T-helper 9 cell (primary cell): ENCODE data around the gene SUPV3L1.
"Not testable (repeated sequence)": the region's sequence is repeated elsewhere in the genome, so short reads cannot be mapped to it uniquely, and the experiment has no call there.

ENCODE experiments used
- DNase-seq: peaks from one replicate; pipeline ENCODE4 v3.0.0-alpha.2; 2020

The SUPV3L1 gene

DNA sequence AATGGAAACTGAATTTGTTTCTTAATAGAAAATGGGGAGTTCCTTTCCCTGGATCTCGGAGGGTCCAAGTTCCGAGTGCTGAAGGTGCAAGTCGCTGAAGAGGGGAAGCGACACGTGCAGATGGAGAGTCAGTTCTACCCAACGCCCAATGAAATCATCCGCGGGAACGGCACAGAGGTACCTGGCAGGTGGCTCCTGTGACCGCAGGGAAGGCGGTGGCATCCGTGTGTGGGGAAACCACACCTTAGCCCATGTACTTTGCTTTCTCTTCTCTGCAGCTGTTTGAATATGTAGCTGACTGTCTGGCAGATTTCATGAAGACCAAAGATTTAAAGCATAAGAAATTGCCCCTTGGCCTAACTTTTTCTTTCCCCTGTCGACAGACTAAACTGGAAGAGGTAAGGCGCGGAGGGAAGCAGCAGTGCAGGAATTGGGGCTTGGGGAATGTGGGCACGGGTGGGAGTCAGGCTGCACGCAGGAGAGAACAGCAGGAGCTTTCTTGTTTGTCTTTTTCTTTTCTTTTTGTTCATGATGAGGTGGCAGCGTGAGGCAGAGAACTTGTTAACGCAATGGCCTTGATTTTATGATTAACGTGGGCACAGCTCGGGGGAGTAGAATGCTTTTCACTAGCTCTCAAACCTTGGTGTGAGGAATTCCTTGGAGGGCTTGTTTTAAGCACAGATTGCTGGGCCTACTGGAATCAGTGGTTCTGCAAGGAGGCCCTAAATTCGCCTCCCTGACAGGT lies 52.9 kb downstream of the SUPV3L1 start:
- peak; percentile 31 for DNase-seq

DNA sequence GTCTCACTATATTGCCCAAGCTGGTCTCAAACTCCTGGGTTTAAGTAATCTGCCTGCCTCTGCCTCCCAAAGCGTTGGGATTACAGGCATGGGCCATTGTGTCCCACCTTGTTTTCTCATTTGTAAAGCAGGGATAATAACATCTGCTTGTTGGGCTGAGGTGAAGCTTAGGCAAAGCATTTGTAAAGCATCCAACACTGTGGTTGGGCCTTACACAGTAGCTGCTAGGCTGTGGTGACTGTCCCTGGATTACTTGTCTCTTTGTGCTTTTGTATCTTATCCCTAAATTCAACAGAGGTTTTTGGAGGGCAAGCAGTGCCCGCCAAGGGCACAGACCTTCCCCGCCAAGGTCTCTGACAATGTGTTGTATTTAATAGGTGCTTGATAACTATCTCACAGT lies 54.4 kb downstream of the SUPV3L1 start:
- DNase-seq = no peak

DNA sequence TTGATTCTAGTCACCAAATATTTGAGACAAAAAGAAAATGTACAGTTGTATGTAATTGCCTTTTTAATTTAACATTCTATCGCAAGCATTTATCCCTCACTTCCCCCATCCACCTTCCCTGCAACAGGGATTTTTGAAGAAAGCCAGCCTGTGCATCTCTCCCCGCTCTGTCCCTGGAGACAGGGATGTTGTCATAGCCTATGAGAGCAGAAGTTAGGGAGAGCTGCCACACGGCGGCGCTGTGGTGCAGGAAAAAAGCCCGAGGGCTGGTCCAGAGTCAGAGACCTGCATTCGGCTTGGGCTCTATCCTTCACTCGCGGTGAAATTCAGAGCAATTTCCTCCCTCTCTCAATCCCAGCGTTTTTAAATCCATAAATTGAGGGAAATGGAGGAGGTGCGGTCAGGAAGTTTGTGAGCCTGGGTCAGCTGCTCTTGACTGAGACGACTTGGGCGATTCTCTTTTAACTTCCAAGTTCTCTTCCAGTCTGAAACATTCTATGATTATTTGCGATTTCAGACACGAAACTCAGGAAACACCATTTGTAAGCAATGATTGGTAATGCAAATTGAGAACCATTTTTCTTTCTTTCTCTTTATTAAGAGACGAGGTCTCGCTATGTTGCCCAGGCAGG lies 57.6 kb downstream of the SUPV3L1 start:
- peak; percentile 87 for DNase-seq

DNA sequence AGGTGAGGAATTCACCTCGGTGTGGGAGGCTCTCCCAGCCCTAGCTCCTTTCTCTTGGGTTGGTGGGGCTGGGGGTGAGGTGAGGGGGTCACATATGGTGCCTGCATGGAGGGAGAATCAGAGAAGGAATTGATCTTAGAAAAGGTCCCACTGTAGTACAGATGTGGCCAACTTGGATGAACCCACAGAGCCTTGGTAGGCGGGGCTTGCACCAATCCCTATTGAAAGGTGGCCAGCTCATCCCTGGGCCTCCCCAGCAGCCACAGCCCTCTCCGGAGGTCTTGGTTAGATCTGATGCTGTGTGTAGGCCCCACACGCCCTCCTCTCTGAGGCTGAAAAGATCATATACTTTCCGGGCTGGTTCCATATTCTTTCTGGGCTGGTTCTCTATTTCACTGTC lies 59.1 kb downstream of the SUPV3L1 start:
- DNase-seq = no peak

DNA sequence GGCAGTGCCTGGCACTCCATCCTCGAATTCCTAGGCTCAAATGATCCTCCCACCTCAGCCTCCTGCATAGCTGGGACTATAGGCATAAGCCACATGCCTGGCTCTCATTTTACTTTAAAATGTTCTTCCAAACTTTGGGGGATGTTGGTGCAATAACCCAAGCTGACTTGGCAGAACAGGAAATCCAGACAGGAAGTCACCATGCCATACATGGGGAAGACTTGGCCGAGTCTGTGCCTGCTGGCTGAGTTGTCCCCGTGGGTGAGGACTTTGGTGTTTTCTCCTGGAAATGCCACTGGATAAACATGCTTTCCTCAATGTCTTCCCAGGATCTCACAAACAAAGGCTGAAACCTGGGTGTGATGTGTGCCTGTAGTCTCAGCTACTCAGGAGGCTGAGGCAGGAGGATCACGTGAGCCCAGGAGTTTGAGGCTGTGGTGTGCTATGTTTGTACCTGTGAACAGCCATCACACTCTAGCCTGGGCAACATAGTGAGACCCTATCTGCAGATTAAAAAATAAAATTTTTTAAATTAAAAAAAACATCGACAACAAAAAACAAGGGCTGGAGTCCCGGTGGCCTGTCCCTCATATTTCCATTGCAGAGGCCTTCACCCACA lies 59.9 kb downstream of the SUPV3L1 start:
- no peak for DNase-seq

DNA sequence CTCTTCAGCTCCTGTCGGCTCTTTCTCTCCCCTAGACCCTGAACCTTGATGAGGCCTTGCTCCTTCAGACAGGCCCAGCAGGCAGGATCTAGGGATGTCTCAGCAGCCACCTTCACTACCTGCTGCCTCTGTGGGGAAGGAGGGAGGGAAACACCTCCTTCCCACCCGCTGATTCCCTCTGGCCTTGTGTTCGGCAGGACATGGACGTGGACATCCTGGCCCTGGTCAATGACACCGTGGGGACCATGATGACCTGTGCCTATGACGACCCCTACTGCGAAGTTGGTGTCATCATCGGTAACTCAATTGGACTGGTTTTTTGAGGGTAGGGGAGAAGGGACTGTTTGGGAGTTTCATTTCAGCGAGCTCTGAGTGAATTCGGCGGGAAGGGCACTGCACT lies 60.4 kb downstream of the SUPV3L1 start:
- no peak for DNase-seq

DNA sequence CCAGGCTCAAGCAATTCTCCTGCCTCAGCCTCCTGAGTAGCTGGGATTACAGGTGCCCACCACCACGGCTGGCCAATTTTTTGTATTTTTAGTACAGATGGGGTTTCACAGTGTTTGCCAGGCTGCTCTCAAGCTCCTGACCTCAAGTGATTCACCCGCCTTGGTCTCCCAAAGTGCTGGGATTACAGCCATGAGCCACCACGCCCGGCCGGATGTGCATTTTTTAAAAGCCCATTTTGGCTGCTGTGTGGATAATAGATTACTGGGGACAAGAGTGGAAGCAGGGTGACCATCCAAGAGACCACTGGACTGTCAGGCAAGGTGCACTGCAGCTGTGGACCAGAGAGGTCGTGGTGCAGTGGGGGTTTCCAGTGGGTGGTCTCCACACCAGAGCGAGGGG lies 61.5 kb downstream of the SUPV3L1 start:
- DNase-seq = no peak

DNA sequence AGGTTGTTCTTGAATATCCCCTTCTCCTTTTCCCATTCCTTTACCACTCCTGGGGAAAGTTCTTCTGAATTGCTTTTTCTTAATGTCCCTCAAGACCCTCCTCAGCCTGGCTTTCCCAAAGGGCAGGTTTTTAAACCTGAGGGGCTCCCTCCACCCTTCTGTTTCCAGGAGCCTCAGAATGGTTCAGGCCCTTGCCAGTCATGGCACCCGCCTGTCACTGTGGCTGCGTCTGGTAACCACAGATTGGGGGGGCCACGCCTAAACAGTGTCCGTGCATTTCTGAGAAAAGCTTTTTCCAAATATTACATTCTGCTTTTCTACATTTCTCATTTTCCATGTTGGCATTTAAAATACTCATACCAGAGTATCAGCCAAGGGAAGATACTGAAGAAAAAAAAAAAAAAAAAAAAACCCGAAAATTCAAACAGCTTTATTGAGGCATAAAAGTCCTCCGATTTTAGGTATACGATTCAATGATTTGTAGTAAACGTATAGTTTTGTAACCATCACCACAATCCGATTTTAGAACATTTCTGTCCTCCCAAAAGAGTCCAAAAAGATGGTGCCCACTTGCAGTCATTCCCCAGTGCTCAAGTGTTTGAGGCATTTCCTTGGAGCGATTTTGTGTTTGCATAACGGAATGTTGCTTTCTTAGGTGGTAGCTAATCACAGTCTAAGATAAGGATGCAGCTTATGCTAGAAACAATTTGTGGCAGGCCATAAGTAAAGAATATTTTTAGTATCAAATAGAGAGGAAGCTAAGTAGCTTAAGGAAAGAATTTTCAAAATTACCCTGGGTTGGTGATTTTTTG lies 62.2 kb downstream of the SUPV3L1 start:
- DNase-seq = no peak

DNA sequence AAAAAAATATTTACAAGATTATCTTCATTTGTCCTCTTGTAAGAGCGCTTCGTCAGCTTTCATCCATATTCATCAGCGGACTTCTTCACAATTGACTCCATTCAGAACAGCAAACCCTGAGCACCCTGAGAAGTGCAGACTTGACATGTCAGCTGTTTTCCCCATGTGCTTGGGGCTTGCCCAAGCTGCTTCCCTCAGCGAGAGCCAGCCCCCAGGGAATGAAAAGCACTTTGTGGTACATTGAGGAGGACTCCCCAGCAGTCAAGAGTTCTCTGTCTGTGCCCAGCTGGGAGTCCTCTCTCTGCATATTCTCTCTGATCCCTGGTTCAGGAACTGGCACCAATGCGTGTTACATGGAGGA lies 62.8 kb downstream of the SUPV3L1 start:
- no peak for DNase-seq

DNA sequence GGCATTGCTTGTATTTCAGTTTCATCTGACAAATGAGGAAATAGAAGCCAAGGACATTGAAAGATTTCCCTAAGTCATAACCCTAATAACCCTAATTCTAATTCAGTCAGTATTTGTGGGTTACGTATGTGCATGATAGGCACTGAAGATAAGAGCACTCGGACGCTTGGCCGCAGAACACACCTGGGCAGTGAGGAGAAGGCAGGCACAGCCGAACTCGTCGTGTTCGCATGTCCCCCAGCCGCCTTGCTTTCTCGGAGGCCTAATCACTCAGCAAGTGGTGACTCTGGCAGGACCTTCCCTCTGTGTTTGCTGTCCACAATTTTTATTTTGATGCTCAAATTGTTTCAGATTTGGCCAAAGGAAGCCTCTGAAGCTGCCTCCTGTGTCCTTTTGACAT lies 63.8 kb downstream of the SUPV3L1 start:
- no peak for DNase-seq

DNA sequence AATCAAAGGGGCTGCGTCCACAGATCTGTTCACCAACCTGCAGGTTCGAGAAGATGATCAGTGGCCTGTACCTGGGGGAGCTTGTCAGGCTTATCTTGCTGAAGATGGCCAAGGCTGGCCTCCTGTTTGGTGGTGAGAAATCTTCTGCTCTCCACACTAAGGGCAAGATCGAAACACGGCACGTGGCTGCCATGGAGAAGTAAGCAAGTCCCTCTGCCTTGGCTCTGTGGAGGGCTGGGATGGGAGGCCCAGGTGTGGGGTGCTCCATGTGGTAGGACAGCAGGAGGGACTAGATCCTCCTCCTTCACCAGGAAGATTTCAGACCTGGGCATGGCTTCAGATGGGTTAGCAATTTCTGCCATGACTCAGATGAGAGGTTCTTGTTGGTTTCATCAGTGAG lies 66.0 kb downstream of the SUPV3L1 start:
- no peak for DNase-seq

DNA sequence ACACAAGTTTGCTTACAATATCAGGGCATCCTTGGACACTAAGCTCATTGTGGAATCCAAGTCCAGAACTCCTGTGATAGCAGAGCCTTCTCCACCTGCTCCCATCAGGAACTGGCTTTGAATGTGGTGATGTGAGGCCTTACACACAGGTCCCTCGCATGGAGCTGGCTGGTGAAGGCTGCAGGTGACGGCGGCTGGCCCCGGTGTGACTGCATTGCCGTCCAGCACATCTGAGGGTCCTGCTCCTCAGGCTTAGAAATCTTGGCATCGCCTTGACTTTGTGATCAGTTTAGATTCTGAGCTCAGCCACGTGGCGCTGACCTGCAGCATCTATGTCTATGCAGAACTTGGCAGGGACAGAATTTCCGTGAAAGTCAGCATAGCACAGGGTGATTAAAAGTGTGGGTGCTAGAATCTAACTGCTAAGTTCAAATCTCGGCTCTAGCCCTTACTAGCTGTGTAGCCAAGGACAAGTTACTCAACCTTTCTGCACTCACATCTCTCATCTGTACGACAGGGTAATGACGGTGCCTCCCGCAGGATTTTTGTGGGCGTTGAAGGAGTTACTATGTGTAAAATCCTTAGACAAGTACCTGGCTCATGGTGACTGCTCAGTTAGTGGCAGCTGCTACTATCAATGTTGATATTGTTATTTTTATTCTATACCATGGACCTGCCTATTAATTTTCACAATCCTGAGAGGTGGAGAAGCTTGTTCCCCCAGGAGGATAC lies 66.7 kb downstream of the SUPV3L1 start:
- DNase-seq = no peak

DNA sequence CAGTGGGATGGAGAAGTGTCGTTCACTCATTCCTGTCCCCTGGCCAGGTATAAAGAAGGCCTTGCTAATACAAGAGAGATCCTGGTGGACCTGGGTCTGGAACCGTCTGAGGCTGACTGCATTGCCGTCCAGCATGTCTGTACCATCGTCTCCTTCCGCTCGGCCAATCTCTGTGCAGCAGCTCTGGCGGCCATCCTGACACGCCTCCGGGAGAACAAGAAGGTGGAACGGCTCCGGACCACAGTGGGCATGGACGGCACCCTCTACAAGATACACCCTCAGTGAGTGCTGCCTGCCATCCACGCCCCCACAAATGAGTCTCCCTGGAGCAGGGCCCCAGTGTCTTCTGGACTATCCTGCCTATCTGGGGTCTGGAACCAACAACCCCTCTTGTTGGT lies 67.3 kb downstream of the SUPV3L1 start:
- DNase-seq = no peak

DNA sequence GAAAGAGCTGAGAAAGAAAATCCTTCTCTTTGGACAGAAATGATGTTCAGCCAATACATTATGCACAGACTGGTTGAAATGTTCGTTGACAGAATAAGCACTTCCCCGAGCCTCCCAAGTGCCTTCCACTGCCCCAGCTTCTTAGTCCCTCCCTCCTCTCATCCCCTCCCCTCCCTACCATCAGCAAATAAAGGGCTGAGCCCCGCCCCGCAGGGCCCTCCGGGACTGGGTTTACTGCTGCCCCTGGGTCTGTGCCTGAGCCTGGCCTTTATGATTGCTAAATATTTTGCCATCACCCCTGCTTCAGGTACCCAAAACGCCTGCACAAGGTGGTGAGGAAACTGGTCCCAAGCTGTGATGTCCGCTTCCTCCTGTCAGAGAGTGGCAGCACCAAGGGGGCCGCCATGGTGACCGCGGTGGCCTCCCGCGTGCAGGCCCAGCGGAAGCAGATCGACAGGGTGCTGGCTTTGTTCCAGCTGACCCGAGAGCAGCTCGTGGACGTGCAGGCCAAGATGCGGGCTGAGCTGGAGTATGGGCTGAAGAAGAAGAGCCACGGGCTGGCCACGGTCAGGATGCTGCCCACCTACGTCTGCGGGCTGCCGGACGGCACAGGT lies 68.2 kb downstream of the SUPV3L1 start:
- DNase-seq = no peak

DNA sequence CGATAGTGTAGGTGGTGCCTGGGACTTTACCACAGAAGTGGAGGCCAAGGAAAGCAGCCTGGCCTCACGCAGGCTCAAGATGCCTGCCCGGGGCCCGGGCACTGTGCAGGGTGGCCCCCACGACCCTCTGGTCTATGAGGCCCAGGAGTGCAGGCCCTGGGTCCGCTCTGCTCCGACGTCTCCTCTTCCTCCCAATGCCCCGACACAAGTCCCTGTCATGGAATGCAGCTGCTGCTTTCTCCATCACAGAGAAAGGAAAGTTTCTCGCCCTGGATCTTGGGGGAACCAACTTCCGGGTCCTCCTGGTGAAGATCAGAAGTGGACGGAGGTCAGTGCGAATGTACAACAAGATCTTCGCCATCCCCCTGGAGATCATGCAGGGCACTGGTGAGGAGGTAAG lies 70.0 kb downstream of the SUPV3L1 start:
- no peak for DNase-seq

DNA sequence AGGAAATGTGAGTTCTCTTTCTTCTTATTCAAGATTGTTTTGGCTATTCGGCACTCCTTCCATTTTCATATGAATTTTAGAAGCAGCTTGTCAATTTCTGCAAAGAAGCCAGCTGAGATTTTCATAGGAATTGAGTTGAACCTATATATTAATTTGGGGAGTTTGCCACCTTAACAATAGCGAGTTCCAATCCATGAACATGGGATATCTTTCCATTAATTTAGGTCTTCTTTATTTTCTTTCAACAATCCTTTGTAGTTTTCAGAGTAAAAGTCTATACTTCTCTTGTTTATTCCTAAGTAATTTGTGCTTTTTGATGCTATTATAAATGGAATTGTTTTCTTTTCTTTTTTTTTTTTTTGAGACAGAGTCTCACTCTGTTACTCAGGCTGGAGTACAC lies 71.4 kb downstream of the SUPV3L1 start:
- not testable (repeated sequence) for DNase-seq

DNA sequence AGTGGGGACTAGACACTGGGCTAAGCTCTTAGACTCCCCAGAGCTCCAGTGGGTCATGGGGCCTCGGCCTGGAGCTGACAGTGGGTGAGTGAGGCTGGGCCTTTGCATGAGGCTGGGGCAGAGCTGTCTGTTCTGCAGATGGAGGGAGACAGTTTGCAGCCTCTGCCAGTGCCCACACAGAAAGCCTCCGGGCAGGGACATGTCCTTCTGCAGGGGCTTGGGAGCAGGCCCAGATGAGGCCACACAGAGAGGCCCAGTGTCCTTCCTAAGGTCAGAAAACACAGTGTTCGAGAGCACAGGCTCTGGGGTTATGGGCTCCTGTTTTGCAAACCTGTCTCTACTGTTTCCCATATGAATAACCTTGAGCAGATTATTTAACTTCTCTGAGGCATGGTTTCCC lies 73.1 kb downstream of the SUPV3L1 start:
- no peak for DNase-seq

DNA sequence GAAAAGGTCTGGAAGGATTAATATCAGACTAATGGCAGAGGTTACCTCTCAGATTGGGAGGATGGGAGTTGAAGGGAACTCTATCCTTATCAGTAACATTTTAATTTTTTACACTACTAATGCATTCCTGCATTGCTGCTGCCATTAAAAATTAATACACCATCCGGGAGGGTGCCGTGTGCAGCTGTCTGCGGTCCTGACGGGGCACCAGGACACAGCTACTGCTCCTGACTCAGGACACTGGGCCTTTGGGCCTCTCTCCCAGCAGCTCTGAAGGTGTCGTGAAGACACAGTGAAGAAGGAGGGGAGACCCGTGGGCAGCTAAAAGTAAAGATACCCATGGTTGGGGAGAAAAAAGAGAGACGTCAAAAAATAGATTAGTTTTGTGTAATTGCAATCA lies 74.8 kb downstream of the SUPV3L1 start:
- no peak for DNase-seq
